Adipocyte (in vitro differentiated cells): Measurements from ENCODE around the gene NIN.
A peak's percentile ranks its signal among the peaks of the same experiment; 100 is the strongest.

ENCODE experiments used
- DNase-seq: peaks from one replicate; pipeline ENCODE4 v3.0.0-alpha.2; 2015; ENCODE audit warnings: low read depth
- H3K27me3 ChIP-seq: replicated peaks from 2 replicates; pipeline ENCODE4 v1.7.0; 2013; ENCODE audit warnings: mild to moderate bottlenecking, low read length, moderate library complexity; ENCODE audit not compliant: control insufficient read depth, insufficient read depth
- H3K36me3 ChIP-seq: 2 replicates; pipeline ENCODE4 v1.7.0; 2013; ENCODE audit warnings: low read length, mild to moderate bottlenecking, moderate library complexity; ENCODE audit not compliant: control insufficient read depth, insufficient read depth, severe bottlenecking
- H3K4me1 ChIP-seq: 2 replicates; pipeline ENCODE4 v1.7.0; 2013; ENCODE audit warnings: mild to moderate bottlenecking, low read length, moderate library complexity; ENCODE audit not compliant: control insufficient read depth, insufficient read depth
- H3K4me3 ChIP-seq: 2 replicates; pipeline ENCODE4 v1.7.0; 2013; ENCODE audit warnings: mild to moderate bottlenecking, low read length, moderate library complexity
- H3K9ac ChIP-seq: 2 replicates; pipeline ENCODE4 v1.7.0; 2013; ENCODE audit warnings: mild to moderate bottlenecking, low read length, moderate library complexity
- H3K9me3 ChIP-seq: 2 replicates; pipeline ENCODE4 v1.7.0; 2013; ENCODE audit warnings: mild to moderate bottlenecking, low read length, moderate library complexity; ENCODE audit not compliant: control insufficient read depth

NIN gene

DNA sequence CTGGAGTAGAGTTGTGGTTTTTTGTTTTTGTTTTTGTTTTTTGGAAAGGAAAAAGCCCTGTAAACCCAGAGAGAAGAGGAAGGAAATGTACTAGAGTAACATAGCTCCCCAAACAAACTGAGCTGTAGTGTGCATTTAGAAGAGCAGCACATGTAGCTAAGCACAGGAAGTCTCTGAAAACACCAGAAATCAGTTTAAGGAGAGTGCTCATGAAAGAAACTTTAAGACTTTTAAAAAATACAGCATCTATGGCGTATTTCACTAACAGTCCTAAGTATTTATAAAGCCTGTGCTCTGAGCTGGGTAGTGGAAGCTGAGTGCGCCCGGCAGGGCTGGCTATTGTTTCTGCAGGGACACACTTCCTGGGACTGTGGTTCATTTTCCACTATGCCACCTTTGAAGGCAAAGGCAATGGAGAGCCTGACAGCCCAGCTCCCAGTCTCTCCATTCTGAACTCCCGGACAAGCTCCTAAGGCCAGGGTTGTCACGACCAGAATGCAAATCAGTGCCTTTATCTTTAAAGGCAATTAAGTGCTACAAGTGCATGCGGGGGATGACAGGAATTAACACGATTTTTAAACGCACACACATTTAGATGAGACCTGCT, 45.4 kb downstream of the NIN start:
- Histone ChIP-seq H3K27me3 (no peaks in the 10 kb centered on the region), H3K36me3 (no peaks in the 10 kb centered on the region), H3K9ac (no peak overlapping the region), H3K9me3 (no peaks in the 10 kb centered on the region), H3K4me3 (no peak overlapping the region), H3K4me1 (no peaks in the 10 kb centered on the region)
- DNase-seq: no peak

DNA sequence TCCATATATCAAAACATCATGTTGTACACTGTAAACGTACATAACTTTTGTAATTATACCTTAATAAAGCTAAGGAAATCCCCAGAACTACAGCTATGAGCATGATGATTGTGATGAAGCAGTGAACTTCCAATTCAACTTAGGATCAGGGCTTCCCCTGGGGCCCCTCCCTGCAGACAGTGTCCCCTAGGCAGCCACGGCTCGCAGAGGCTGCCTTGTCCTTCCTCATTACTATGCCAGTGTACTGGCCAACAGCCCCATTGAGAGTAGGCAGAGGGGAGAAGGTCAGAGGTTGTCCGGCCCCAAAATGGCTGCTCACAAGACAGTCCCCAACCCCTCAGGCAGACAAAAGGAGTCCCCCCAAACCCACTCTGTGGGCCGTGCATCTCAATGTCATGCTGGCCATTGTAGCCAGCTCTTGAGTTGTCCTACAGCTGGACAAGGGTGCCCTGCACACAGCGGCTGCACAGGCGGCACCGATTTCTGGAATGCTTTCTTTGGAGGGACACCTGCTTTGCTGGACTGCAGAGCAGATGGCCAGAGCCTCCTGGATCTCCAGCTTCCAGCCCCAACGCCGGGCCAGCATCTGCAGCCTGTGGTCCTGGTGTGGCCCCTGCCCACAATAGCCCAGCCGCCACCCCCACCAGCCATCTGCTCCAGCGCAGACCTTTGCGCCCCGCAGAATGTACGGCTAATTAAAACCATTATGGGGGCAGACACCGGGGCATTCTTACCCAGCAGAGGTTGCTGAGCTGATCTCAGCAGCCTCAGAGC, 46.1 kb downstream of the NIN start:
- DNase-seq: no peak
- Histone ChIP-seq H3K4me3 (no peak overlapping the region), H3K9me3 (no peaks in the 10 kb centered on the region), H3K27me3 (no peaks in the 10 kb centered on the region), H3K4me1 (no peaks in the 10 kb centered on the region), H3K9ac (no peak overlapping the region), H3K36me3 (no peaks in the 10 kb centered on the region)

DNA sequence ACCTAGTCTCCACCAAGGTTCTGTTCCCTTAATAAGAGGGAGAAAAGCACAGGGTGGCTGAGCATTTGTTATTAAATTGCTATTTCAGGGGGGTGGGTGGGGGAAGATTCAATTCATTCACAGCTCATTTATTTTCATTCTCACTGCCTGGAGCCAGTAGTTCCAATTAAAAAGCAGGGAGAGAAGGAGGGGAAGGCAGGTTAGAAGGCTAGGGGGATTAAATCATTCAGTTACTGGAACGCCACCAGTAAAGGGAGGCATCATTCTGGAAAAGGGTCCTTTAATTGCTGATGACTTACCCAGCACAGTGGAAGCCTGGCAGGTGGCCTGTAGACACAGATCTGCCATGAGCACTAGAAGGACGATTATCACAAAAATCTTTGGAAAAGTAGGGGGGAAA, 47.4 kb downstream of the NIN start:
- Histone ChIP-seq H3K36me3 (no peaks in the 10 kb centered on the region), H3K4me1 (peaks cover 4% of the 10 kb centered on the region), H3K27me3 (no peaks in the 10 kb centered on the region), H3K9me3 (no peaks in the 10 kb centered on the region), H3K9ac (no peak overlapping the region), H3K4me3 (no peak overlapping the region)
- no peak for DNase-seq

DNA sequence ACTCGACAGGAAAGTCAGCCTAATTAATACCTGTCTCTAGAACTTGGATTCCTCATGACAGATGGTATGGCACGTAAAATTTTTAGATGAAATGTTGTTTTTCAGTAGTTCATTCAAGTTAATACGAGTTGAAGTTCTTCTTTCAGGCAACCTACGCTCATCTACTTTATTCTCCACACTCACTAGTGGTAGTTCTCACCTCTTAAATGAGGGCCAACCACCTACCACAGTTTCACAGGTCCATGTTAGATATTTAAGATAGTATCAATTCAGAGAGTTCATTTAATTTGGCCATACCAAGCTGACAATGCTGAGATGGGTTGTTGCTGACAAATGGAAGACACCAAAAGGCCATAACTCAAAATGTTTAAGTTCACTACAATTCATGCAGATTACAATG, 50.6 kb downstream of the NIN start:
- Histone ChIP-seq H3K36me3 (no peaks in the 10 kb centered on the region), H3K4me3 (no peak overlapping the region), H3K9ac (no peak overlapping the region), H3K4me1 (peaks cover 18% of the 10 kb centered on the region), H3K9me3 (no peaks in the 10 kb centered on the region), H3K27me3 (no peaks in the 10 kb centered on the region)
- no peak for DNase-seq

DNA sequence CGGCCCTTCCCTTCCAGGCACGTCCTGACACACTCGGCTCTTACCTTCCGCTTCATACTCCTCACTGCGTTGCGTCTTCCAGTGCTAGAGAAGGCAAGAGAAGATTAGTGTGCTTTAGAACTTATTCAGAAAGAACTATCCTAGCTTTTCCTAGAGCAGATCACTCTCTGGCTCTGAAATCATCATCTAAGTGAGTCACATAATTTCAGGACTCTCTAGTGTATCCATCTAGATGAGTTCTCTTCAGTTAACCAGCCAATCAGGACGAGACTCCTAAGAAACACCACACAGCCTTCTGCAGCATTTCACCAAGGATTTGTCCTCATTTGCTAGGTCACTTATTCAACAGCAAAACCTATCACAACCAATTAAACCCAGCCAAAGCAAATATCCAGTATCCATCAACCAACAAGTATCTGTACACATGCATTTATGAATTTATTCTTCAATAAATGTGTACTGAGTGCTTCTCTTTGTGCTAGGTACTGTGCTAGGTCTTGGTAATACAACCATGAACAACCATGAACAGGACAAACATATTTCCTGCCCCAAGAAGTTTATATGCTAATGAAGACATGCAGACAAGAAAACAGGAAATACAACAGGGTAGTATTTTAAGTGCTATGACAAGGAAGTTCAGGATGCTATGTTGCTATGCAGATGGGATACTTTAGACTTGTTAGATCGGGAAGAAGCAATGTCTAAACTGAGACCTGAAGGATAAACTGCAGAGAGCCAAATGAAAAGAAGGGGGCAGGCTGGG, 52.1 kb downstream of the NIN start:
- Histone ChIP-seq H3K9ac (no peak overlapping the region), H3K4me1 (peaks cover 27% of the 10 kb centered on the region), H3K27me3 (no peaks in the 10 kb centered on the region), H3K9me3 (no peaks in the 10 kb centered on the region), H3K4me3 (no peak overlapping the region), H3K36me3 (no peaks in the 10 kb centered on the region)
- no peak for DNase-seq

DNA sequence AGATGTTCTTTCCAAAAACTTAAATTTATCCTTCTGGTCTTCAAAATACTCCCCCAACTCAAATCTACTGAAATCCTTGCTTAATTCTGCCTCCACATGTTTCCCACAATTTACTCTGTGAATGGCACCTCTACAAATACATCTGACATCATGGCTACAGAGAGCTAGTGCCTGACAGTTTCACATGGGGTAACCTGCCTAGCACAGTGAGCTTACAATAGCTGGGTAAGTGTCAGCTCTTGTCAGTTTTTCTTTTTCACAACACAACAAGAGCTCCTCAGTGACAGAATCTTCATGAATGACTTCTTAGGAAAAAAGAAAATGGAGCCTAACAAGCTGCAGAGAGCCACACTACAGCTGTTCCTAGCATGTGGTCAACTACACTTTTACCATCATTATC, 54.4 kb downstream of the NIN start:
- DNase-seq: no peak
- no peaks in the 10 kb centered on the region for H3K9me3 ChIP-seq
- H3K27me3 ChIP-seq: no peaks in the 10 kb centered on the region
- peak overlapping the region; percentile 6 for H3K9ac ChIP-seq
- no peak overlapping the region for H3K4me3 ChIP-seq
- peaks cover 38% of the 10 kb centered on the region for H3K4me1 ChIP-seq
- peaks cover under 1% of the 10 kb centered on the region for H3K36me3 ChIP-seq

DNA sequence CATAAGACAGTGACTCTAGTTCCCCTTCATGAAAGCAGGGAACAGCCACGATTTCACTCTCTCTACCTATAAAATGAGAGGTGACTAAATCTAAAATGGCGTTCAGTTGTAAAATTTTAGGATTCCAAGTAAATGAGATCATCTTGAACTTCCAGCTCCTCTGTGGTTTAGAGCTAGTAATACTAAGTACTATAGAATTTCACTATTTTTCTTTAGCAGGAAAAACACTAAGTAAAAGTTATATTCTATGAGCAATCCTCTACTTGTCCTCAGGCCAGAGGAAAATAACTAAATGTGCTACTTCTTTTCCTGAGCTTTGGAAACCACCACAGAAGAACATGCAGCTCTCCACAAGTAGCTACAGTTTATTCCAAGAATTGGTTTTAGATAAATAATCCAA, 55.6 kb downstream of the NIN start:
- no peaks in the 10 kb centered on the region for H3K27me3 ChIP-seq
- peak overlapping the region; percentile 75 for H3K9ac ChIP-seq
- H3K4me1 ChIP-seq: peaks cover 38% of the 10 kb centered on the region
- H3K9me3 ChIP-seq: no peaks in the 10 kb centered on the region
- H3K4me3 ChIP-seq: peak overlapping the region; percentile 75
- peak; percentile 85 for DNase-seq
- peaks cover 12% of the 10 kb centered on the region for H3K36me3 ChIP-seq

DNA sequence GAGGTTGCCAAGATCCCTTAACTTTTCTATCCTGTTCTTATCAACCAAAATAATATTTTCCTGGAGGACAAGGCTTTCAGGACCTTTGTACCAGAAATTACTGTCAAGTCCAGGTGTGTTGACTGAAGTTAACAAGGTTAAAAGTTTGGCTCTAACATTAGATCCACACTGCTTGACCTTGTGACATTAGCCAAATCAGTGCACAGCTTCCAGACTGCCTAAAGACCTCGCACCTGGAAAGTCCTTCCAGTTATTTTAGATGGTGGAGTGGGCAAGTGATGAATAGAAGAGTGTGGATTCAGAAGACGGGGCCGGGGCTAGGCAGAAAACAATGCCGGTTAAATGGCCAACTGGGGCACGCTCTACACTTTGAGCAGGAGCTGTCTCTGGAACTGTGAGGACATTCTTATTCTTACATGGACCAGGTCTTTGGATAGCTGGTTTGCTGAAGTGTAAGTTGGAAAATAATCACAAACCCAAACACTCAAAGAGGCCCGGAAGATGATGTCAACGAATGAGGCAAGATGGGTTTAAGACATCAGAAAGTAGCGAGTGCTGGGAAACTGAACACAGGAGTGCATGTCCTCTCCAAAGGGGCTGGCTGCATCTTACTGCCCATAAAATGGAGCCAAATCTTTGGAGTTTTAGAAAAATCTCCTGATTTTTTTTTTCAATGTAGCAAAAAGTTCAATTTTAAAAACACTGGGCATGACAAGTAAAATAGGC, 56.3 kb downstream of the NIN start:
- no peaks in the 10 kb centered on the region for H3K27me3 ChIP-seq
- H3K36me3 ChIP-seq: peaks cover 18% of the 10 kb centered on the region
- DNase-seq: no peak
- peak overlapping the region; percentile 75 for H3K4me3 ChIP-seq
- peak overlapping the region; percentile 75 for H3K9ac ChIP-seq
- H3K4me1 ChIP-seq: peaks cover 38% of the 10 kb centered on the region
- H3K9me3 ChIP-seq: no peaks in the 10 kb centered on the region

DNA sequence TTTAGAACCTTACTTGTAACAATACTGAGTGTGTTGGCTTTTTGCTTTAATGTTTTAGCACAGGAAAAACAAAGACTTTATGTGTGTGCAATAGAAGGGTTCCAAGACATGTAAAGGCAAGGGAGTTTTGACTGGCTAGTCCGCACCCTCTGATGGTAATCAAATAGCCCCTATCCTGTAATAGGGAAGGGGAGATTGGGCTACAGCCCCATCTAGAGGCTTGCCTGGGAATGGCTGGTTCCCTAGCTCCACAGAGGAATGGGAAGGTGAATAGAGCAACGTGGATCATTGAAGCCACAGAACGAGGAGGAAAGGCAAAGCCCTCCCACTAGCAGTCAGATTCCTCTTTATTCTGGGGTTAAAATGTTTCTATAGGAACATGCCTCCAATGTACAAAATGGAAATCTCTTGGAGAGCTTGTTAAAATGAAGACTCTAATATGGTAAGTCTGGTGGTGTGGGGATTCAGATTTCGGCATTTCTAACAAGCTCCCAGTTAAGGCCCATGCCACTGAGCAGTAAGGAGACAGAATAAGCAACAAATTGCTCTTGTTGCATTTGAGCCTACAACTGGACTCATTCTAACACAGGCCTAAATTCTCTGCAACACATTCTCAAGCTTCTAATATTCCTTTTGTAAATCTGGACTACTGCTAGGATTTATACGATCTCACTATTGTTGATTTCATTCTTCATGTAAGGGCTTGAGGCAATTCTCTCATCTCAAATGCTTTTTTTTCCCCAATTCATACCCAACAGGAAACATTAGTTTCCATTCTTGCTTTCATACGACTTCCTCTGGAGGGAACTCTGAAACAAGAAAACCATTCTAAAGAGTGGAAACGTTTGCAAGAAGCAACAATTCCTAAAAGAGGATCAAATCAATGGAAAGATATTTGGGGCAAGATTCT, 57.1 kb downstream of the NIN start:
- Histone ChIP-seq H3K4me3 (no peak overlapping the region), H3K36me3 (peaks cover 26% of the 10 kb centered on the region), H3K9me3 (no peaks in the 10 kb centered on the region), H3K9ac (no peak overlapping the region), H3K27me3 (no peaks in the 10 kb centered on the region), H3K4me1 (peaks cover 37% of the 10 kb centered on the region)
- peak; percentile 87 for DNase-seq

DNA sequence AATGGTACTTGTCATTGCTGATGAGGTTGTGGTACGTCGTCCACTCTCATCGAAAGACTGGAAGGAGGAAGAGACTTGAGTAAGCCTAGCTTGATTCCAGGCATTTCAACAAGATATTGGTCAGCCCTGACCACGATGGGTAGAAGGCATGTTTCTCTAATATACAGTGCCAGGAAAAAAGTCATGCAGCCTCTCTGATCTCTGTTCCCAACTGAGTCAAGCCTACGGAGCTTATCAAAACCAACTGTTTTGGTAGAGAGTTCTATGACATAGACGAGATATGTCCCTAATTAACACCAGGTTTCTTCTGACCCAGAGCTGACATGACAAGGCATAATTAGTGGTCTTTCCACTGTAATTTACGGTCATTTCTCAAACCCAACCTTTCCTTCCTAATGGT, 58.5 kb downstream of the NIN start:
- Histone ChIP-seq H3K27me3 (no peaks in the 10 kb centered on the region), H3K4me1 (peaks cover 32% of the 10 kb centered on the region), H3K36me3 (peaks cover 34% of the 10 kb centered on the region), H3K9me3 (no peaks in the 10 kb centered on the region), H3K4me3 (no peak overlapping the region), H3K9ac (no peak overlapping the region)
- peak; percentile 48 for DNase-seq
